Astrocyte of the cerebellum (primary cell): ENCODE data around the gene VEZT.

Experiments used
- DNase-seq: peaks from one replicate; pipeline ENCODE4 v3.0.0-alpha.2; 2011; ENCODE audit warnings: low read depth
- H3K4me3 ChIP-seq: 2 replicates; pipeline ENCODE4 v1.5.1; 2011; ENCODE audit warnings: mild to moderate bottlenecking, low read depth, low read length, moderate library complexity
- in situ Hi-C: cut with HindIII; loops from 2 replicates; pipeline ENCODE4 v1.10.0; 2017; ENCODE audit warnings: low sequenced_read_pairs
- TF ChIP-seq, protein P1 (sequence below): IDR thresholded peaks from 2 replicates; pipeline ENCODE4 v1.5.1; 2012; ENCODE audit warnings: low read length, low read depth, moderate library complexity, mild to moderate bottlenecking; ENCODE audit errors: missing control alignments

VEZT gene

DNA sequence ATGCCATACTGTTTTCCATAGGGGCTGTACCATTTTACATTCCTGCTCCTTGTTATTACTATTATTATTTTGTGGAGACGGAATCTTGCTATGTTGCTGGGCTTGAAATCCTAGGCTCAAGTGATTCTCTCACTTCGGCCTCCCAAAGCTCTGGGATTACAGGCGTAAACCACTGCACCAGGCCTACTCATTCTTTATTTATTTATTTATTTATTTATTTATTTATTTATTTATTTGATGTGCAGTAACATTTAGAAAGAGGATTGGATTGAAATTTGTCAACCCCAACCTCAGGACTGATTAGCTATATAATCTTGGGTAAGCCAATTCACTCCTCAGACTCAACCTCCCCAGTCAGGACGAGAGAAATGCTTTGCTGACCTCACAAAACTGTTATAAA is 107.9 kb downstream of the VEZT start:
- in situ Hi-C loops, result no loop called here
- no peak overlapping the region for H3K4me3 ChIP-seq
- TF ChIP-seq, protein P1, sequence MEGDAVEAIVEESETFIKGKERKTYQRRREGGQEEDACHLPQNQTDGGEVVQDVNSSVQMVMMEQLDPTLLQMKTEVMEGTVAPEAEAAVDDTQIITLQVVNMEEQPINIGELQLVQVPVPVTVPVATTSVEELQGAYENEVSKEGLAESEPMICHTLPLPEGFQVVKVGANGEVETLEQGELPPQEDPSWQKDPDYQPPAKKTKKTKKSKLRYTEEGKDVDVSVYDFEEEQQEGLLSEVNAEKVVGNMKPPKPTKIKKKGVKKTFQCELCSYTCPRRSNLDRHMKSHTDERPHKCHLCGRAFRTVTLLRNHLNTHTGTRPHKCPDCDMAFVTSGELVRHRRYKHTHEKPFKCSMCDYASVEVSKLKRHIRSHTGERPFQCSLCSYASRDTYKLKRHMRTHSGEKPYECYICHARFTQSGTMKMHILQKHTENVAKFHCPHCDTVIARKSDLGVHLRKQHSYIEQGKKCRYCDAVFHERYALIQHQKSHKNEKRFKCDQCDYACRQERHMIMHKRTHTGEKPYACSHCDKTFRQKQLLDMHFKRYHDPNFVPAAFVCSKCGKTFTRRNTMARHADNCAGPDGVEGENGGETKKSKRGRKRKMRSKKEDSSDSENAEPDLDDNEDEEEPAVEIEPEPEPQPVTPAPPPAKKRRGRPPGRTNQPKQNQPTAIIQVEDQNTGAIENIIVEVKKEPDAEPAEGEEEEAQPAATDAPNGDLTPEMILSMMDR, result no peak
- no peak for DNase-seq

DNA sequence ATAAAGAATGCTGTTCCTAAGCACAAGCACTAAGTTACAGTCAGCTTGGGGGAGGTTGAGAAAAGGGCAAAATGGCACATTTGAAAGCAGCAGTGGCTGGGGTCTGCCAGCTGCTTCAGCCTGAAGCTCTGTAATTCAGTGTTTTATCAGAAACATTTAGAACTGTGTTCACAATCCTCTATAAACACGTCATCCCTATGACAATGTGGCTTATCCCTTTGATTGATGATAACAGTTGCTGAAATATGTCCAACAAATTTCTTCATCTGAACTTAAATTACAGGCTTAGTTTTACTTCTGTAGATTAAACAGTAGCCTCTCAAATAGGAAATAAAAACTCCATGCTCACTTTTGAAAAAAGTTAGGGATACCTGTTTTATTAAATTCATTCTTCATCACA is 108.8 kb downstream of the VEZT start:
- TF ChIP-seq, protein P1, result no peak
- in situ Hi-C loops, result no loop called here
- H3K4me3 ChIP-seq, result no peak overlapping the region
- DNase-seq, result no peak

DNA sequence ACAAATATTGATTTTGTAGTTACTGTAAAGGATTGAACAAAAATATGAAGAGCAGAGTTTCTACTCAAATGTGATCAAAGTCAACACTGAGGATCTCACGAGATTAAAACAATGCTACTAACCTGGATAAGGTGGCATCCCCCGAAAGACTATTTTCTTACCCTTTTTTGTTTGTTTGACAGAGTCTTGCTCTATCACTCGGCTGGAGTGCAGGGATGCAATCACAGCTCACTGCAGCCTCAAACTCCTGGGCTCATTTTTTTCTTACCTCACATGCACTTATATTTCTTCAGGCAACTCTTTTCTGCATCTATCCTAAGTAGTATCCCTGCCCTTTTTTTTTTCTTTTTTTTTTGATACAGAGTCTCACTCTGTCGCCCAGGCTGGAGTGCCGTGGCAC is 109.2 kb downstream of the VEZT start:
- in situ Hi-C loops, result no loop called here
- TF ChIP-seq, protein P1, result no peak
- no peak overlapping the region for H3K4me3 ChIP-seq
- DNase-seq, result no peak

DNA sequence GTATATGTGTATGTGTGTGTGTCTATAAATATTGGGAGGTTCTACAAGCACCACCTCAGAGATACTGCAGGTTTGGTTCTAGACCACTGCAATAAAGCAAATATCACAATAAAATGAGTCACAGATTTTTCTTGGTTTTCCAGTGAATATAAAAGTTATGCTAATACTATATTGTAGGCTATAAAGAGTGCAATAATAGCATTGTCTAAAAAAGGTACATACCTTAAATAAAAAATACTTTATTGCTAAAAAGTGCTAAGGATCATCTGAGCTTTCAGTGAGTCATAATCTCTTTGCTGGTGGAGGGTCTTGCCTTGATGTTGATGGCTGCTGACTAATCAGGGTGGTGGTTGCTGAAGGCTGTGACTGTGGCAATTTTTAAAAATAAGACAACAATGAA is 111.1 kb downstream of the VEZT start:
- in situ Hi-C loops, result no loop called here
- no peak overlapping the region for H3K4me3 ChIP-seq
- DNase-seq, result no peak
- TF ChIP-seq, protein P1, result no peak

DNA sequence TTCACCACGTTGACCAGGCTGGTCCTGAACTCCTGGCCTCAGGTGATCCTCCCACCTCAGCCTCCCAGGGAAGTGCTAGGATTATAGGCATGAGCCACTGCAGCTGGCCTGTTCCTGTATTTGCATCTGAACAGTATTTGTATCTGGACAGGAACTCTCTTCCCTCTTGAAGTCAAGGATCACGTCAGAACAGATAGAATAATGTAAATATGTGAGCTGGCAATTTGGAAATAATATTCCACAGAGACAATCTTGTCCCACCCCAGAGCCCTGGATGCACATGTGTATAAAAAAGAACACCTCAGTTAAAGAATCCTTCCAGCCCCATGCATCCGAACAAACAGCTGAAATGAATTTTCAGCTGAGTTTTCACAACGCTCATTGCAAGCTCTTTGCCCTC is 118.3 kb downstream of the VEZT start:
- TF ChIP-seq, protein P1, result no peak
- DNase-seq, result no peak
- in situ Hi-C loops, result no loop called here
- no peak overlapping the region for H3K4me3 ChIP-seq

DNA sequence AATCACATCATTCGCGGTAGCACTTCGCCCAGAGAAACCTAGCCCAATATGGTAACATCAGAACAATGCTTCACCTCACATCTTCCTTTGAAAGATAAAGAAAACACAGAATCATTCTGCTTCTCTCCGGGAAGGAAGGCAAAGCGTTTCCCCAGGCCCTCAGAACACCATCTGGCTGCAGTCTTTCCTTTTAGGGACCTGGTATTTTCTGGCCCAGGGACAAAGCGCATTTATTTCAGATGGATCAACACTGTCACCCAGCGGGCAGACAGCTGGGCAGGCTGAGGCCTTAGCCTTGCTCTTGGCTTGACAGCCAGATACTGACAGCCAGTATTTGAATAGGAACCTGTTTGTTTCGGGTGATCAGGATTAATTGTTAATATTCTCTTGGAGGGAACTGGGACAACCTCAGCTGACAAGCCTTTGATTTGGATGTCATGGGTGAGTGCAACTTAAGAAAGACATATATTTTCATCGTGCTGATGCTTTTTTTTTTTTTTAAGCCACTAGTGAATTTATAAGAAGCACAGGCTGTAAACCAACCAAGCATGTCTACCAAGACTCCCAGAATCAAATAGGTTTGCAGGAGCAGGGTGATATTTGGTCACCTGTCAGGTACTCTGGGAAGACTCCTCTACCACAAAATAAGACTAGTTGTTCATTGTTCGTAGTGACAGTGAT is 118.9 kb downstream of the VEZT start:
- in situ Hi-C loops, result no loop called here
- peak; percentile 73 for DNase-seq
- TF ChIP-seq, protein P1, result peak; percentile 95
- H3K4me3 ChIP-seq, result no peak overlapping the region
